Breast epithelium (tissue), 4 donors: Measurements from ENCODE around the gene STRADB. TPM values are rescaled to one million over a fixed set of nuclear protein-coding genes. Genes with fewer than 3 reads are reported as not detected.

Source experiments
- DNase-seq, 2 donors: peaks; one replicate each; pipeline ENCODE4 v3.0.0-alpha.2; 2019; ENCODE audit warnings: low spot score in 2 of 2
- H3K27ac ChIP-seq, 2 donors: fragments of 200-600 bp; sonication (generic) in 1 of 2; one replicate each; pipeline ENCODE4 v1.5.1; 2016 to 2019; ENCODE audit warnings: mild to moderate bottlenecking in 1 of 2
- H3K27me3 ChIP-seq, 2 donors: fragments of 200-600 bp; sonication (generic) in 1 of 2; one replicate each; pipeline versions ENCODE4 v1.5.1 to v1.6.0; 2017 to 2019; ENCODE audit warnings: control low read depth in 1 of 2, mild to moderate bottlenecking in 1 of 2
- H3K36me3 ChIP-seq: fragments of 200-600 bp; one replicate; pipeline ENCODE4 v1.5.1; 2019
- H3K4me1 ChIP-seq, 2 donors: fragments of 200-600 bp; sonication (generic); one replicate each; pipeline ENCODE4 v1.5.1; 2016 to 2019; ENCODE audit warnings: control low read depth in 1 of 2
- H3K4me3 ChIP-seq, 3 donors: fragments of 200-600 bp; sonication (generic); 1 replicate in 2 of 3; 2 replicates in 1 of 3; pipeline ENCODE4 v1.5.1; 2016 to 2019; ENCODE audit warnings: mild to moderate bottlenecking in 3 of 3, moderate library complexity in 2 of 3
- H3K9me3 ChIP-seq, 2 donors: fragments of 200-600 bp; sonication (generic) in 1 of 2; one replicate each; pipeline ENCODE4 v1.5.1; 2016 to 2019; ENCODE audit warnings: control low read depth in 1 of 2
- POLR2A ChIP-seq: fragments of 450-650 bp; IDR thresholded peaks from one replicate; pipeline ENCODE4 v1.6.1; 2016; ENCODE audit warnings: antibody characterized with exemption, mild to moderate bottlenecking, moderate library complexity
- POLR2AphosphoS5 ChIP-seq, 3 donors: sonication (generic); formaldehyde crosslinking; IDR thresholded peaks; one replicate each; pipeline ENCODE4 v1.6.1; 2017; ENCODE audit warnings: antibody characterized with exemption in 3 of 3
- intact Hi-C: fragments of 100-400 bp; cut with DNase I; formaldehyde crosslinking; loops from one replicate; pipeline ENCODE4 v1.15.1; 2023; ENCODE audit warnings: low total_unique reads
- total RNA-seq, 3 donors: library from RNA; depleted of rRNA; stranded (reverse); fragments of >200 nt; gene quantifications; one replicate each; pipeline ENCODE4 v1.1.0, GENCODE V29; 2016
- TF ChIP-seq, protein P1 (sequence below), 3 donors: fragments of 450-650 bp; IDR thresholded peaks; one replicate each; pipeline ENCODE4 v1.5.1; 2016 to 2017; ENCODE audit warnings: antibody characterized with exemption in 3 of 3, mild to moderate bottlenecking in 3 of 3, moderate library complexity in 3 of 3

The STRADB gene
- total RNA-seq, 3 donors from 2014 or later: 20.3 to 30.0 (median 27.7) TPM

DNA sequence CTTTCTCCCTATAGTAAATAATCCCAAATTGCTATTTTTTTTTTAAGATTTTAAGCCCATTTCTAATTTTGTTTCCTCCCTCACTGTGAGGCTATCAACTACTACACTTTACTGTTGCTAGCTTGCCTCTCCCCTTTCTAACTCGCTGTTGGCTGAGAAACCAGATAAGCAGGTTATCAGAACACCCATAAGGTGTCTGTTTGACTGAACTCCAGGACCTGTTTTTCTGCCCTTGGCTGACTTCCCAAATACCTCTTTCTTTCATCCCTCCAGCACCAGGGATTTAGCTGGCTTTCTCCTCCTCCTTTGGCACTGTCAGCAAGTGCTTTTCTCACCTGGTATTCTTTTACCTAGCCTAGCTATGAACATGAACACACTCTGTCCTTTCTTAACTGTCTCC is 11.4 kb upstream of the STRADB start:
- H3K36me3 ChIP-seq: no peaks in the 10 kb centered on the region
- peak overlapping the region; percentile 13 to 25 for H3K27ac ChIP-seq
- H3K4me1 ChIP-seq: peaks cover 0 to 4% of the 10 kb centered on the region in 2 donors
- H3K27me3 ChIP-seq: no peaks in the 10 kb centered on the region
- DNase-seq: peak in 1 of 2 donors; percentile 66
- H3K9me3 ChIP-seq: no peaks in the 10 kb centered on the region
- no peak overlapping the region for H3K4me3 ChIP-seq
- TF ChIP-seq POLR2AphosphoS5 (IDR thresholded peaks at IDR 0.05): peak in 2 of 3 donors; percentile 16 to 22
- no peak for TF ChIP-seq POLR2A
- intact Hi-C loops: no loop called here

DNA sequence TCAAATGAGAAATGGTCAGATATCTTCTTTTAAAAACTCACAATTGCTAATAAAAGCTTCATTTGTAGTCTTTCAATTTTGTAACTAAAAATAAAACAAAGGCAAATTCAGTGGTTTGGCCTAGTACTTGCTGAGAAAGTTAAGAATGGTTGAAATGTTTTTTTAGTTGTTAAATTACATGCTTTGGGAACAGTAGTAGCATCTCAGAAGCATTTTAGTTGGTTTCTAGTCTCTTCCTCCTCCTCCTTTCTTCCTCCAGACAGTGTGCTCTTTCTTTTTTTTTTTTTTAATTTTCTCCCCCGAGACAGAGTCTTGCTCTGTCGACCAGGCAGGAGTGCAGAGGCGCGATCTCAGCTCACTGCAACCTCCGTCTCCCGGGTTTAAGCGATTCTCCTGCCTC is 10.1 kb upstream of the STRADB start:
- TF ChIP-seq POLR2A (no peak), POLR2AphosphoS5 (IDR thresholded peaks at IDR 0.05) (no peak)
- TF ChIP-seq, protein P1, sequence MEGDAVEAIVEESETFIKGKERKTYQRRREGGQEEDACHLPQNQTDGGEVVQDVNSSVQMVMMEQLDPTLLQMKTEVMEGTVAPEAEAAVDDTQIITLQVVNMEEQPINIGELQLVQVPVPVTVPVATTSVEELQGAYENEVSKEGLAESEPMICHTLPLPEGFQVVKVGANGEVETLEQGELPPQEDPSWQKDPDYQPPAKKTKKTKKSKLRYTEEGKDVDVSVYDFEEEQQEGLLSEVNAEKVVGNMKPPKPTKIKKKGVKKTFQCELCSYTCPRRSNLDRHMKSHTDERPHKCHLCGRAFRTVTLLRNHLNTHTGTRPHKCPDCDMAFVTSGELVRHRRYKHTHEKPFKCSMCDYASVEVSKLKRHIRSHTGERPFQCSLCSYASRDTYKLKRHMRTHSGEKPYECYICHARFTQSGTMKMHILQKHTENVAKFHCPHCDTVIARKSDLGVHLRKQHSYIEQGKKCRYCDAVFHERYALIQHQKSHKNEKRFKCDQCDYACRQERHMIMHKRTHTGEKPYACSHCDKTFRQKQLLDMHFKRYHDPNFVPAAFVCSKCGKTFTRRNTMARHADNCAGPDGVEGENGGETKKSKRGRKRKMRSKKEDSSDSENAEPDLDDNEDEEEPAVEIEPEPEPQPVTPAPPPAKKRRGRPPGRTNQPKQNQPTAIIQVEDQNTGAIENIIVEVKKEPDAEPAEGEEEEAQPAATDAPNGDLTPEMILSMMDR (IDR thresholded peaks at IDR 0.05): no peak
- intact Hi-C loops: no loop called here

DNA sequence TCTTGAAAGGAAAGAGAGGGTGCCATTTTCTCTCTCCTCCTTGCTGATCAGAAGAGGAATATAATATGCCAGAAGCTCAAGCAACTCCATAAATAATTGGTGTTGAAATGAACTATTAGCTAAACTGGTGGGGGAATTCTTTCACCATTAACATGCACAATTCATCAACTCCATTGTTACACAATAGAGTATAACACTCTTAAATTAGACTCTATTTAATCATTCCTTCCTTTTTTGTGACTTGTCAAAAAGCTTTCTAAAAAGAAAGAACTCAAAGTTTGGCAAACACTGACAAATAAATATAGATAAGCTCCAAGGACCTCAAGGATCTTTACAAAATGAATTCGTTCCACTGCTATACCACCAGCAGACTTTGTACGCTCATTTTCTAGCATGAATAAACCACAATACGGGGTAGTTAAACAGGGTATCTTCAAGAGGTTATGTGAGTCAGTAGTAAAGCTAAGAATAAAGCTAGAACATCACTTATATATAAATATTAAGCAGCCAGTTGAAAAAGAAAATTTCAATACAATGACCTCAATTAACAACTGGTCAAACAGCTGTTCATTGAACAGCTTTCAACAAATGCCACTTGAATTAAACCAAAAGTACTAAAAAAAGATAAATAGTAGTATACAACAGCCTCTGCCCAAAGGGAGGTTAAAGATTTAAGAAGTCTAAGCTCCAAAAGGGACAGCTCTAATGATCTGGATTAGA is 6.6 kb upstream of the STRADB start:
- Histone ChIP-seq H3K4me3 (no peak overlapping the region), H3K27me3 (no peaks in the 10 kb centered on the region), H3K9me3 (no peaks in the 10 kb centered on the region), H3K4me1 (peaks cover 0 to 1% of the 10 kb centered on the region in 2 donors), H3K36me3 (no peaks in the 10 kb centered on the region), H3K27ac (no peak overlapping the region)
- intact Hi-C loops: no loop called here
- TF ChIP-seq POLR2A: no peak
- TF ChIP-seq POLR2AphosphoS5 (IDR thresholded peaks at IDR 0.05): no peak
- TF ChIP-seq, protein P1 (IDR thresholded peaks at IDR 0.05): no peak
- DNase-seq: no peak

More for the DNA sequence above, 10.1 kb upstream of the STRADB start:
- Histone ChIP-seq H3K27me3 (no peaks in the 10 kb centered on the region), H3K27ac (no peak overlapping the region), H3K36me3 (no peaks in the 10 kb centered on the region), H3K4me3 (no peak overlapping the region), H3K9me3 (no peaks in the 10 kb centered on the region), H3K4me1 (peaks cover 0 to 4% of the 10 kb centered on the region in 2 donors)
- DNase-seq: no peak

DNA sequence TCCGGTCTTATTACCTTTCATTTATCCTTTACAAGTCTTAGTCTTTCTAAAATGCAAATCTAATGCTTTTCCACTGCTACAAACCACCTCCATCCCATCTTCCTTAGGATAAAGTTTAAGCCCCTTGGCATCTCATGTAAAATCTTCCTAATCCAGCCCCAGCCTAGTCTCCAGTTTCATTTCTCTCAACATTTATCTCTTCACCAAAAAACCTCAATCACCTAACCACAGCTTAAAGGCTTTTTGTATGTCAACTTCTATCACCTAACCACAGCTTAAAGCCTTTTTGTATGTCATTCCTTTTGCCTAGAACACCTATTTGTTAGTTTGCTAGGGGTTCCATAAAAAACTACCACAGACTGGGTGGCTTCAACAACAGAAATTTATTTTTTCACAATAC is 4.5 kb upstream of the STRADB start:
- no peak overlapping the region for H3K4me3 ChIP-seq
- DNase-seq: no peak
- intact Hi-C loops: no loop called here
- peaks cover 0 to 8% of the 10 kb centered on the region in 2 donors for H3K4me1 ChIP-seq
- no peaks in the 10 kb centered on the region for H3K36me3 ChIP-seq
- H3K9me3 ChIP-seq: no peaks in the 10 kb centered on the region
- no peak overlapping the region for H3K27ac ChIP-seq
- no peaks in the 10 kb centered on the region for H3K27me3 ChIP-seq
- no peak for TF ChIP-seq POLR2A
- TF ChIP-seq, protein P1 (IDR thresholded peaks at IDR 0.05): no peak
- TF ChIP-seq POLR2AphosphoS5 (IDR thresholded peaks at IDR 0.05): no peak

DNA sequence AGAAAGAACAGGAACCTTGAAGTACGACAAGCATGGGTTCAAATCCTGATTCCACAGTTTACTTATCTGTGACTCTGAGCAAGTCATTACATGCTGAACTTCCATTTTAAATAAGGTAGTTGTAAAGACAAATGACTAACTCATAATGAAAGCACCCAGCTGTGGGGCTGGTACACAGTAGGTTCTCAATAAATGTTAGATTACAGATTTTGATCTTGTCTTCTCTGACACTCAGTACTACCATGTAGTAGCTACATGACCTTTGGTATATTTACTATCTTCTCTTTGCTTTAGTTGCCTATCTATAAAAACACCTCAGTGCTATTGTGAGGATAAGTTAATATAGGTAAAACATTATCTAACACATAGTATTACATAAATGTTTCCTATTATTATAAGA is 3.5 kb upstream of the STRADB start:
- intact Hi-C loops: no loop called here
- H3K4me3 ChIP-seq: no peak overlapping the region
- peaks cover 0 to 8% of the 10 kb centered on the region in 2 donors for H3K4me1 ChIP-seq
- H3K36me3 ChIP-seq: no peaks in the 10 kb centered on the region
- no peak for DNase-seq
- TF ChIP-seq, protein P1 (IDR thresholded peaks at IDR 0.05): no peak
- TF ChIP-seq POLR2AphosphoS5 (IDR thresholded peaks at IDR 0.05) (no peak), POLR2A (no peak)
- no peaks in the 10 kb centered on the region for H3K27me3 ChIP-seq
- no peaks in the 10 kb centered on the region for H3K9me3 ChIP-seq
- no peak overlapping the region for H3K27ac ChIP-seq
